Gastroesophageal sphincter (tissue), 3 donors: ENCODE measurements around the gene RYR2.

Source experiments
- POLR2A ChIP-seq, 2 donors: fragments of 450-650 bp; IDR thresholded peaks; one replicate each; pipeline ENCODE4 v1.6.1; 2017; ENCODE audit warnings: antibody characterized with exemption in 2 of 2, mild to moderate bottlenecking in 2 of 2, moderate library complexity in 1 of 2
- POLR2AphosphoS5 ChIP-seq: sonication (generic); formaldehyde crosslinking; IDR thresholded peaks from one replicate; pipeline ENCODE4 v1.6.1; 2017; ENCODE audit warnings: antibody characterized with exemption
- TF ChIP-seq, protein P1 (sequence below), 4 experiments: fragments of 200-600 bp in 2 of 4; fragments of 450-650 bp in 2 of 4; sonication (generic) in 1 of 4; IDR thresholded peaks; one replicate each; pipeline ENCODE4 v1.5.1; 2017 to 2019; ENCODE audit warnings: antibody characterized with exemption in 4 of 4, mild to moderate bottlenecking in 2 of 4, moderate library complexity in 2 of 4

DNA sequence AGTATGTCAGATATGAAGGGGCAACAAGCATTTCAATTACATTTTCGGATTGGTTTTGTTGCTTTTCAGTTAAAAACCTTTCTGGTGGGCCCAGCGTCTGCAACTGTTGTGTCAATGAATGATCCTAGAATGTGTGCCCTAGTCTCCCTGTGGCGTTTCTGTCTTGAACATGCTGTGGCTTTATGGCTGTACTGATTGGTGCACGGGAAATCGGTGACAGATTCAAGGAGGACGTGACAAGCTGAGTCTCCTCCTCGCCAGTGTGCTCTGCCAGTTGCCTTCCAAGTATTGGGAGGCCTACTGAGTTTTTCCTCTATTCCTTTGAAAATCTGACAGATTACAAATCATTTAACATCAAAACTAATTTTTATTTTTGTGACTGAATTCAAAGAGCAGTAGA is 721.2 kb downstream of the RYR2 start:
- TF ChIP-seq, protein P1, sequence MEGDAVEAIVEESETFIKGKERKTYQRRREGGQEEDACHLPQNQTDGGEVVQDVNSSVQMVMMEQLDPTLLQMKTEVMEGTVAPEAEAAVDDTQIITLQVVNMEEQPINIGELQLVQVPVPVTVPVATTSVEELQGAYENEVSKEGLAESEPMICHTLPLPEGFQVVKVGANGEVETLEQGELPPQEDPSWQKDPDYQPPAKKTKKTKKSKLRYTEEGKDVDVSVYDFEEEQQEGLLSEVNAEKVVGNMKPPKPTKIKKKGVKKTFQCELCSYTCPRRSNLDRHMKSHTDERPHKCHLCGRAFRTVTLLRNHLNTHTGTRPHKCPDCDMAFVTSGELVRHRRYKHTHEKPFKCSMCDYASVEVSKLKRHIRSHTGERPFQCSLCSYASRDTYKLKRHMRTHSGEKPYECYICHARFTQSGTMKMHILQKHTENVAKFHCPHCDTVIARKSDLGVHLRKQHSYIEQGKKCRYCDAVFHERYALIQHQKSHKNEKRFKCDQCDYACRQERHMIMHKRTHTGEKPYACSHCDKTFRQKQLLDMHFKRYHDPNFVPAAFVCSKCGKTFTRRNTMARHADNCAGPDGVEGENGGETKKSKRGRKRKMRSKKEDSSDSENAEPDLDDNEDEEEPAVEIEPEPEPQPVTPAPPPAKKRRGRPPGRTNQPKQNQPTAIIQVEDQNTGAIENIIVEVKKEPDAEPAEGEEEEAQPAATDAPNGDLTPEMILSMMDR (IDR thresholded peaks at IDR 0.05), result no peak
- TF ChIP-seq POLR2AphosphoS5 (no peak), POLR2A (IDR thresholded peaks at IDR 0.05) (no peak)
